Eye (tissue), 1 donor: Measurements from ENCODE around the gene CCR3.
"Not testable (repeated sequence)": the region's sequence is repeated elsewhere in the genome, so short reads cannot be mapped to it uniquely, and the experiment has no call there.

Source experiments
- DNase-seq: peaks from one replicate; pipeline ENCODE4 v3.0.0-alpha.2; 2015

The CCR3 gene

GRCh38 chr3:46242120-46242519, at the start of gene CCR3:
Gene CCR3 (plus strand): TSS chr3:46242460. CDS start chr3:46265159, 22,699 bp downstream.
- DNase-seq: no peak

- DNase-seq: no peak
These were observed 49.3 kb upstream of the CCR3 start for GRCh38 chr3:46192939-46193338.

- DNase-seq: no peak
These were observed 48.8 kb upstream of the CCR3 start for GRCh38 chr3:46193436-46193835.

GRCh38 chr3:46194868-46195553, 47.2 kb upstream of the CCR3 start:
- no peak for DNase-seq

GRCh38 chr3:46196261-46196957, 45.9 kb upstream of the CCR3 start:
- no peak for DNase-seq

- DNase-seq: no peak
These were observed 42.0 kb upstream of the CCR3 start for GRCh38 chr3:46200211-46200610.

GRCh38 chr3:46200790-46201189, 41.5 kb upstream of the CCR3 start:
- no peak for DNase-seq

GRCh38 chr3:46202535-46202934, 39.7 kb upstream of the CCR3 start:
- no peak for DNase-seq

- DNase-seq: no peak
These were observed 38.6 kb upstream of the CCR3 start for GRCh38 chr3:46203681-46204080.

- no peak for DNase-seq
These were observed 36.8 kb upstream of the CCR3 start for GRCh38 chr3:46205286-46205960.

- no peak for DNase-seq
These were observed 35.8 kb upstream of the CCR3 start for GRCh38 chr3:46206282-46207015.

- DNase-seq: not testable (repeated sequence)
These were observed 34.7 kb upstream of the CCR3 start for GRCh38 chr3:46207514-46207913.

- peak; percentile 19 for DNase-seq
These were observed 34.0 kb upstream of the CCR3 start, which contains the start of gene CCR1 for GRCh38 chr3:46208167-46208704. Gene CCR1 (minus strand): TSS chr3:46208313. CDS start chr3:46204313, 4,000 bp downstream.

- no peak for DNase-seq
These were observed 33.2 kb upstream of the CCR3 start for GRCh38 chr3:46209053-46209452.

GRCh38 chr3:46209746-46210470, 32.4 kb upstream of the CCR3 start:
- DNase-seq: no peak

GRCh38 chr3:46212101-46212500, 30.2 kb upstream of the CCR3 start:
- no peak for DNase-seq

- DNase-seq: no peak
These were observed 29.1 kb upstream of the CCR3 start for GRCh38 chr3:46213201-46213600.

GRCh38 chr3:46214751-46215352, 27.4 kb upstream of the CCR3 start:
- peak; percentile 16 for DNase-seq

- DNase-seq: no peak
These were observed 26.3 kb upstream of the CCR3 start for GRCh38 chr3:46215810-46216414.

GRCh38 chr3:46218196-46218709, 24.0 kb upstream of the CCR3 start:
- DNase-seq: no peak

- DNase-seq: no peak
These were observed 20.9 kb upstream of the CCR3 start for GRCh38 chr3:46221391-46221790.
